Fibroblast of peridontal ligament (primary cell): Measurements from ENCODE around the gene KCNQ5.

Experiments used
- DNase-seq: peaks from one replicate; pipeline ENCODE4 v3.0.0-alpha.2; 2010; ENCODE audit errors: extremely low read depth

Gene KCNQ5

GRCh38 chr6:72793641-72794395, 172.0 kb downstream of the KCNQ5 start:
- no peak for DNase-seq

- peak; percentile 42 for DNase-seq
Measured at GRCh38 chr6:72798196-72798595, 176.3 kb downstream of the KCNQ5 start.

GRCh38 chr6:72809746-72810379, 188.0 kb downstream of the KCNQ5 start:
- no peak for DNase-seq

GRCh38 chr6:72810571-72811280, 188.9 kb downstream of the KCNQ5 start:
- DNase-seq, result peak; percentile 51

- no peak for DNase-seq
Measured at GRCh38 chr6:72811971-72812421, 190.1 kb downstream of the KCNQ5 start.

- no peak for DNase-seq
Measured at GRCh38 chr6:72813807-72814596, 192.1 kb downstream of the KCNQ5 start.

GRCh38 chr6:72816022-72816421, 194.2 kb downstream of the KCNQ5 start:
- DNase-seq, result no peak

GRCh38 chr6:72817208-72817607, 195.3 kb downstream of the KCNQ5 start:
- no peak for DNase-seq

- DNase-seq, result no peak
Measured at GRCh38 chr6:72819609-72820008, 197.7 kb downstream of the KCNQ5 start.

- DNase-seq, result no peak
Measured at GRCh38 chr6:72820153-72820552, 198.3 kb downstream of the KCNQ5 start.

- no peak for DNase-seq
Measured at GRCh38 chr6:72820906-72821305, 199.0 kb downstream of the KCNQ5 start.

- DNase-seq, result no peak
Measured at GRCh38 chr6:72822023-72822422, 200.2 kb downstream of the KCNQ5 start.

- no peak for DNase-seq
Measured at GRCh38 chr6:72822691-72823090, 200.8 kb downstream of the KCNQ5 start.

GRCh38 chr6:72824833-72825232, 203.0 kb downstream of the KCNQ5 start:
- DNase-seq, result no peak

- DNase-seq, result peak; percentile 63
Measured at GRCh38 chr6:72825315-72825911, 203.5 kb downstream of the KCNQ5 start.

GRCh38 chr6:72826037-72826436, 204.2 kb downstream of the KCNQ5 start:
- DNase-seq, result peak; percentile 51

GRCh38 chr6:72826744-72827438, 205.0 kb downstream of the KCNQ5 start:
- peak; percentile 81 for DNase-seq

- DNase-seq, result no peak
Measured at GRCh38 chr6:72828904-72829303, 207.0 kb downstream of the KCNQ5 start.

- no peak for DNase-seq
Measured at GRCh38 chr6:72832271-72832670, 210.4 kb downstream of the KCNQ5 start.

- DNase-seq, result no peak
Measured at GRCh38 chr6:72835749-72836148, 213.9 kb downstream of the KCNQ5 start.

GRCh38 chr6:72836971-72837370, 215.1 kb downstream of the KCNQ5 start:
- no peak for DNase-seq
